AG04449 (cell line): ENCODE measurements around the gene RAB11FIP3.

ENCODE experiments used
- CTCF ChIA-PET: fragments of 350-600 bp; formaldehyde crosslinking; extraction: SDS; loops from one replicate; lab custom pipeline; 2021; ENCODE audit warnings: antibody characterized with exemption; lab: Yijun Ruan, JAX
- POLR2A ChIA-PET: fragments of 400-600, 350-600 bp; formaldehyde crosslinking; extraction: SDS; loops from one replicate; lab custom pipeline; 2020; ENCODE audit warnings: antibody characterized with exemption, inconsistent platforms; lab: Yijun Ruan, JAX
- DNase-seq: peaks from one replicate; pipeline ENCODE4 v3.0.0-alpha.2; 2010; ENCODE audit warnings: low read depth, low spot score
- H3K4me3 ChIP-seq: 2 replicates; pipeline ENCODE4 v1.5.1; 2011; ENCODE audit warnings: low read depth, mild to moderate bottlenecking, control low read depth, low read length
- CTCF ChIP-seq: IDR thresholded peaks from one replicate; pipeline ENCODE4 v1.5.1; 2011; ENCODE audit warnings: mild to moderate bottlenecking, moderate library complexity, low read length, control low read depth, inconsistent platforms; ENCODE audit not compliant: insufficient read depth; ENCODE audit errors: missing control alignments

Gene RAB11FIP3

GRCh38 chr16:530111-530817 lies 104.8 kb downstream of the RAB11FIP3 start:
- H3K4me3 ChIP-seq, result peak overlapping the region; percentile 82; the same call in 1 of the 2 replicates
- no peak for TF ChIP-seq CTCF
- no peak for DNase-seq
- CTCF ChIA-PET, result no interaction called here
- POLR2A ChIA-PET, result no interaction called here

GRCh38 chr16:531494-532125 lies 106.2 kb downstream of the RAB11FIP3 start:
- H3K4me3 ChIP-seq, result no peak overlapping the region
- DNase-seq, result no peak
- ChIA-PET POLR2A (no interaction called here), CTCF (no interaction called here)
- TF ChIP-seq CTCF, result no peak

GRCh38 chr16:533391-534123 lies 108.1 kb downstream of the RAB11FIP3 start:
- H3K4me3 ChIP-seq, result no peak overlapping the region
- CTCF ChIA-PET, result no interaction called here
- no peak for DNase-seq
- POLR2A ChIA-PET, result no interaction called here
- TF ChIP-seq CTCF, result no peak

GRCh38 chr16:534135-534534 lies 108.7 kb downstream of the RAB11FIP3 start:
- CTCF ChIA-PET, result no interaction called here
- H3K4me3 ChIP-seq, result no peak overlapping the region
- POLR2A ChIA-PET, result no interaction called here
- DNase-seq, result no peak
- no peak for TF ChIP-seq CTCF

- H3K4me3 ChIP-seq, result no peak overlapping the region
- no peak for DNase-seq
- ChIA-PET CTCF (no interaction called here), POLR2A (no interaction called here)
- TF ChIP-seq CTCF, result no peak
These were observed 109.5 kb downstream of the RAB11FIP3 start for GRCh38 chr16:534856-535445.
